Right kidney (tissue), 9 donors: ENCODE data around the gene SSBP4.
"Not testable (repeated sequence)": the region's sequence is repeated elsewhere in the genome, so short reads cannot be mapped to it uniquely, and the experiment has no call there.

ENCODE experiments used
- DNase-seq: peaks from one replicate; pipeline ENCODE4 v3.0.0-alpha.2; 2016
- long read RNA-seq, 8 donors: transcript quantifications; one replicate each; lab custom pipeline, GENCODE V29; 2026

Gene SSBP4
- long read RNA-seq, donor 1, transcript SSBP4-206 (3 exons, 793 nt): major isoform, 17 of 200 reads
- long read RNA-seq, donor 1, transcript SSBP4-202 (17 exons, 1,721 nt): minor isoform, 13 of 200 reads
- long read RNA-seq, donor 1, partial matches to known transcripts: 104 of 200 reads
- long read RNA-seq, donor 1, other reads (novel, unspliced or antisense): 64 of 200 reads
- long read RNA-seq, donor 2, transcript SSBP4-202 (17 exons, 1,721 nt): minor isoform, 5 of 38 reads
- long read RNA-seq, donor 2, transcript SSBP4-206 (3 exons, 793 nt): major isoform, 19 of 38 reads
- long read RNA-seq, donor 2, partial matches to known transcripts: 12 of 38 reads
- long read RNA-seq, donor 2, other reads (novel, unspliced or antisense): 0 of 38 reads
- long read RNA-seq, donor 3, transcript SSBP4-202 (17 exons, 1,721 nt): major isoform, 5 of 47 reads
- long read RNA-seq, donor 3, partial matches to known transcripts: 22 of 47 reads
- long read RNA-seq, donor 3, other reads (novel, unspliced or antisense): 17 of 47 reads
- long read RNA-seq, donor 4, transcript SSBP4-206 (3 exons, 793 nt): major isoform, 12 of 141 reads
- long read RNA-seq, donor 4, partial matches to known transcripts: 99 of 141 reads
- long read RNA-seq, donor 4, other reads (novel, unspliced or antisense): 23 of 141 reads
- long read RNA-seq, donor 5, transcript SSBP4-202 (17 exons, 1,721 nt): major isoform, 6 of 19 reads
- long read RNA-seq, donor 5, partial matches to known transcripts: 6 of 19 reads
- long read RNA-seq, donor 5, other reads (novel, unspliced or antisense): 0 of 19 reads
- long read RNA-seq, donor 6, transcript SSBP4-206 (3 exons, 793 nt): major isoform, 7 of 14 reads
- long read RNA-seq, donor 6, partial matches to known transcripts: 0 of 14 reads
- long read RNA-seq, donor 6, other reads (novel, unspliced or antisense): 0 of 14 reads
- long read RNA-seq, donor 7: 0 reads
- long read RNA-seq, donor 8, transcript SSBP4-202 (17 exons, 1,721 nt): minor isoform, 9 of 28 reads
- long read RNA-seq, donor 8, transcript SSBP4-206 (3 exons, 793 nt): major isoform, 16 of 28 reads
- long read RNA-seq, donor 8, partial matches to known transcripts: 0 of 28 reads
- long read RNA-seq, donor 8, other reads (novel, unspliced or antisense): 0 of 28 reads

DNA sequence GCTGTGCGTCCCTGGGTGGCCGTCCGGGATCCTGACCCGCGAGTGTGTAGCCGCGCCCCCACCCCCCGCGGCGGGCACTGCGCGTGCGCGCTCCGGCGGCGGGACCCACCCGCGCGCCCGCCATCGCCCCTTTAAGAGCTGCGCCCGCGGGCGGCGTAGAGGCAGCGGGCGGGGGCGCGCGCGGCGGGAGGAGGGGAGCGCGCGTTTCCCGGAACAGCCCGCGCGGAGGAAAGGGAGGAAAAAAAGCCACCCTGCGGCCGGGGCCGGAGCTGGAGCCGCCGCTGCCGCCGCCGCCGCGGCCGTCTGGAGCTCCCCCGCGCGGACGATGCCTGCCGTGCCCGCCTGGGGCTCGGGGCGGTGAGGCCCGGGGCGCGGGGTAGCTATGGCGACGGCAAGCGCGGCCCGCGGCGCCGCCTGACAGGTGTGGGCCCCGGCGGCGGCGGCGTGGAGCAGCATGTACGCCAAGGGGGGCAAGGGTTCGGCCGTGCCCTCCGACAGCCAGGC lies at the start of gene SSBP4:
Gene SSBP4 (plus strand): TSS at position 204 of the 504 bp plus-strand sequence. CDS start 251 bp downstream, at position 455.
- peak; percentile 94 for DNase-seq

DNA sequence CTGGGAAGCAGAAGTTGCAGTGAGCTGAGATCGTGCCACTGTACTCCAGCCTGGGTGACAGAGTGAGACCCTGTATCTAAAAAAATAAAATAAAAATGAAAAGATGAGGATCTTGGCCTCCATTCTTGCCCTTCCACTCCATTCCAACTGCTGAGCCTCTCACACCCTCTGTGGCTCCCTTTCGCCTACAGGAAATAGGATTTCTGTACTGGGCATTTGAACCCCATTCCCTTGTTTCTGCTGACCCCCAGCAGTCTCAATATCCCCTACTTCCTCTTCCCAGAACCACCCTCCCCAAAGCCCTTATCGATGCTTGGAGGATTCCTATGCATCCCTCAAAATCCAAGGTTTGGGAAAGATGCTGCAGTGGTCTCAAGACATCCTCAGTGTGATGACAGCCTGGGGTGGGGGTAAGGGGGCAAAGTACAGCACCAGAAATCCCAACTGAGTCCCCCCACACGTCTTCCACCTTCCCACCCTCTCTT lies 45.7 kb upstream of the SSBP4 start:
- no peak for DNase-seq

DNA sequence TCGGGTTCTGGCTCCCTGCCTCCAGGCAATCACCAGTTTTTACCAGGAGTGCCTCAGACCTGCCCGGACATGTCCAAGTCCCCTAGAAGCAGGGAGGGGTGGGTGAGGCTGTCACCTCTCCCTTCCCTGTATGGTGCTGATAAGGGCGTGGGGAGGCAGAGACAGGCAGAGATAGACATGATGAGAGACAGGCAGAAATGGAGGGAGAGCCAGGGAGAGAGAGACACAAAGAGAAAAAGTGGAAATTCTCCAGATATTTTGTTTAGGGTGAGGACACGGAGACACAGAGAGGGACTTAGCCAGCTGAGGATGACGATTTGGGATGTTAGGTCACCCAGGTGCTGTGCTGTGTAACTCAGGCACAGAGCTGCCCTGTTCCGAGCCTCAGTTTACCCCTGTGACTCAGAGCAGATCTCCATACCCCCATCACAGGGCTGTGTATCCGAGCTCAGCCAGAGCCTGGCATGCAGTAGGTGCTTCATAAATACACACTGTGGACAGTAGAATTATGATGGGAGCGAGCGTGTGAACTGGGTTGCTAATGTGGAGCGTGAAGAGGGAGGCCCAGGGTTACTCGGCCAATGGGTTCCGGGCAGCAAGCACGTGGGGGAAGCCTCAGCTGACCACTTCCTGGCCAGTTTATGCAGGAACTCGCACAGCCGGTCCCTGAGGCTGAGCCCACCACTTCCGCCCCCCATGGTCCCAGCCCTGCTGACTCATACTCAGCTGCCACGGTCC lies 45.1 kb upstream of the SSBP4 start:
- peak; percentile 56 for DNase-seq

DNA sequence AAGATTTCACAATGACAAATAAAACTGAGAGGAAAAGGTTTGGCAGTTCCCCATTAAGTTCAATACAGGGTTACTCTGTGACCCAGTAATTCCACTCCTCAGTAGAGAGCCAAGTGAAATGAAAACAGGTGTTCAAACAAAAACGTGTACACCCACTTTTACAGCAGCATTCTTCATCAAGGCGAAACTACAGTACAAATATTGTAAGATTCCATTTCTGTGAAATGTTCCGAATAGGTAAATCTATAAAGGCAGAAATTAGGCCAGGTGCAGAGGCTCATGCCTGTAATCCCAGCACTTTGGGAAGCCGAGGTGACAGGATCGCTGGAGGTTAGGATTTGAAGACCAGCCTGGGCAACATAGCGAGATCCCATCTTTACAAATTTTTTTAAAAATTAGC lies 42.2 kb upstream of the SSBP4 start:
- no peak for DNase-seq

DNA sequence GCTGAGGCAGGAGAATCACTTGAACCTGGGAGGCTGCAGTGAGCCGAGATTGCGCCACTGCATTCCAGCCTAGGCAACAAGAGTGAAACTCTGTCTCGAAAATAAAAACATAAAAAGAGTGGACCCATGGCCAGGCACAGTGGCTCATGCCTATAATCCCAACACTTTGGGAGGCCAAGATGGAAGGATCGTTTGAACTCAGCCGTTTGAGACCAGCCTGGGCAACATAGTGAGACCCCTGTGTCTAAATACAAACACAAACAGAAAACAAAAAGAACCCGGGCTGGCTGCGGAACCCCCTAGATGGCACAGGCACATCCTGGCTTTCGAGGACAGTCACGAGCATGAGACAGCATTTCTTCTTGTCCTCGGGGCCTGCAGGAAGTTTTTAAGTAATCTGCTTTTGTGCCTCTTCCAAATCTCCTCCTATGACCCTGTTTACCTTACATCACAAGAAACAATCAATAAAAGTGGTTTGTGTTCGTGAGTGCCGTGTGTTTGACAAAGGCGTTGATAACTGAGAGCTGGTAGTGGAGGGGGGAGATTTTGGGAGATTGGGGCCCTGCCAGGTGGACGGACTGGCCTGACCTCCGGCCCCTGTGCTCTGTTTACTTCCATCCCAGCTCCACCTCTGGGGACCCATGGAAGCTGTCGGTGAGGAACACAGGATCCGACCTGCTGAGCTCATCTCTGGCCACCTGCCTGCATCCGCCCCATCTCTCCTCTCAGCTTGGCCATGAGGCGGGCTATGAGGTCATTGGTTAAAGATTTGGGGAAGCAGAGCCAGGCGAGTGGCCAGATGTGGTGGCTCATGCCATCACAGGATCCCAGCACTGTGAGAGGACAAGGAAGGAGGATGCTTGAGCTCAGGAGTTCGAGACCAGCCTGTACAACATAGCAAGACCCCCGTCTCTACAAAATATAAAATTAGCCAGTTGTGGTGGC lies 39.1 kb upstream of the SSBP4 start:
- DNase-seq: no peak

DNA sequence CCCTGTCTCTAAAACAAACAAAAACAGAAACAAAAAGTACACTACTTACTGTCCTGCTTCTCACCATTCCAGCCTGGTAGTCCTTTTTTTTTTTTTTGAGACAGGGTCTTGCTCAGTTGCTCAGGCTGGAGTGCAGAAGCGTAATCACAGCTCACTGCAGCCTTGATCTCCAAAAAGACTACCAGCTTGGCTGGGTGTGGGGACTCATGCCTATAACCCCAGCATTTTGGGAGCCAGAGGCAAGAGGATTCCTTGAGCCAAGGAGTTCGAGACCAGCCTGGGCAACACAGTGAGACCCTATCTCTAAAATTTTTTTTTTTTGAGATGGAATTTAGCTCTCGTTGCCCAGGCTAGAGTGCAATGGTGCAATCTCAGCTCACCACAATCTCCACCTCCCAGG lies 38.4 kb upstream of the SSBP4 start:
- no peak for DNase-seq

DNA sequence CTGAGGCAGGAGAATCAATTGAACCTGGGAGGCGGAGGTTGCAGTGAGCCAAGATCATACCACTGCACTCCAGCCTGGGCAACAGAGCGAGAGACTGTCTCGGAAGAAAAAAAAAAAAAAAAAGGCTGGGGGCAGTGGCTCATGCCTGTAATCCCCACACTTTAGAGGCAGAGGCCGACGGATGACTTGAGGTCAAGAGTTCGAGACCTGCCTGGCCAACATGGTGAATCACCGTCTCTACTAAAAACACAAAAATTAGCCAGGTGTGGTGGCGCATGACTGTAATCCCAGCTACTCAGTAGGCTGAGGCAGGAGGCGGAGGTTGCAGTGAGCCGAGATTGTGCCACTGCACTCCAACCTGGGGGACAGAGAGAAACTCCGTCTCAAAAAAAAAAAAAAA lies 35.6 kb upstream of the SSBP4 start:
- not testable (repeated sequence) for DNase-seq

DNA sequence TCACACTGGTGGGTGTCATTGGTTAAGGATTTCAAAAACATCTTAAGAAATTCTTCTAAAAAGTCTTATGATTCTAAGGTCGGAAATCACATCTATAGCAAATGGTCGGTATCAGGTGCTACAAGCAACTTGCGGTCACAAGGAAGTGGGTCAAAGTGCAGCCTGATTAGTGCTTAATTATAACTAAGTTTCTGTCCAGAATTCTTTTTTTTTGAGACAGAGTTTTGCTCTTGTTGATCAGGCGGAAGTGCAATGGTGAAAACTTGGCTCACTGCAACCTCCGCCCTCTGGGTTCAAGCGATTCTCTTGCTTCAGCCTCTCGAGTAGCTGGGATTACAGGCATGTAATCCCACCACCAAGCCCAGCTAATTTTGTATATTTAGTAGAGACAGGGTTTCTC lies 34.4 kb upstream of the SSBP4 start:
- no peak for DNase-seq

DNA sequence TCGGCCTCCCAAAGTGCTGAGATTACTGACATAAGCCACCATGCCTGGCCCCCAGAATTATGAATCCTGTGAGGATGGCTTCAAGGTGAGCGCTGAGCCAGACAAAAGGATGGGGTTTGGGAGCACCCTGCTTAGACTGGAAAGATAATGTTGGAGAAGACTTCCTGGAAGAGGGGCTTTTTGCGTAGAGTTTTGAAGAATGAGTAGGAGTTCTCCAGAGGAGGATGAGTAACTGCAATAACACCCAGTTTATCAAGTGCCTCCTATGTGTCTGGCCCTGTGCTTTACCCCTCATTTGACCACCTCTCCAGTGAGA lies 33.9 kb upstream of the SSBP4 start:
- no peak for DNase-seq

DNA sequence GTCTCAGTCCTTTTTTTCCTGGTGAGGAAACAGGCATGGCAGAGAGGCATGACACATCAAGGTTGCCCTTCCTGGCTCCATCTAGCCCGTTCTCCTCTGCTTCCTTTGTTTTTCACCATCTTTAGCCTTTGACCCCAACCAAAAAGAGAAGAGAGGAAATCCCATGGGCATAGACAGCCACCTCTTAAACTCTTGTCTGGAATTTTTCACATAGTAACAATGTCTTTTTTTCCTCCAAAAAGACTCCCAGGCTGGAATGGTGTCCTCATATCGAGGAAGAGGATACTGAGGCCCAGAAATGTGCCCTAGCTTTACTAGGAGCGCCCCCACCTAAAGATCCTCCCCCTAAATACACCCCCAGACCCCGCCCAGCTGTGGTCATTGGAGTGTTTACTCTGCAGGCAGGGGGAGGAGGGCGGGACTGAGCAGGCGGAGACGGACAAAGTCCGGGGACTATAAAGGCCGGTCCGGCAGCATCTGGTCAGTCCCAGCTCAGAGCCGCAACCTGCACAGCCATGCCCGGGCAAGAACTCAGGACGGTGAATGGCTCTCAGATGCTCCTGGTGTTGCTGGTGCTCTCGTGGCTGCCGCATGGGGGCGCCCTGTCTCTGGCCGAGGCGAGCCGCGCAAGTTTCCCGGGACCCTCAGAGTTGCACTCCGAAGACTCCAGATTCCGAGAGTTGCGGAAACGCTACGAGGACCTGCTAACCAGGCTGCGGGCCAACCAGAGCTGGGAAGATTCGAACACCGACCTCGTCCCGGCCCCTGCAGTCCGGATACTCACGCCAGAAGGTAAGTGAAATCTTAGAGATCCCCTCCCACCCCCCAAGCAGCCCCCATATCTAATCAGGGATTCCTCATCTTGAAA lies 33.3 kb upstream of the SSBP4 start, which contains the start of gene GDF15:
Gene GDF15 (plus strand): TSS at position 484 of the 868 bp plus-strand sequence. CDS start 32 bp downstream, at position 516.
- no peak for DNase-seq

DNA sequence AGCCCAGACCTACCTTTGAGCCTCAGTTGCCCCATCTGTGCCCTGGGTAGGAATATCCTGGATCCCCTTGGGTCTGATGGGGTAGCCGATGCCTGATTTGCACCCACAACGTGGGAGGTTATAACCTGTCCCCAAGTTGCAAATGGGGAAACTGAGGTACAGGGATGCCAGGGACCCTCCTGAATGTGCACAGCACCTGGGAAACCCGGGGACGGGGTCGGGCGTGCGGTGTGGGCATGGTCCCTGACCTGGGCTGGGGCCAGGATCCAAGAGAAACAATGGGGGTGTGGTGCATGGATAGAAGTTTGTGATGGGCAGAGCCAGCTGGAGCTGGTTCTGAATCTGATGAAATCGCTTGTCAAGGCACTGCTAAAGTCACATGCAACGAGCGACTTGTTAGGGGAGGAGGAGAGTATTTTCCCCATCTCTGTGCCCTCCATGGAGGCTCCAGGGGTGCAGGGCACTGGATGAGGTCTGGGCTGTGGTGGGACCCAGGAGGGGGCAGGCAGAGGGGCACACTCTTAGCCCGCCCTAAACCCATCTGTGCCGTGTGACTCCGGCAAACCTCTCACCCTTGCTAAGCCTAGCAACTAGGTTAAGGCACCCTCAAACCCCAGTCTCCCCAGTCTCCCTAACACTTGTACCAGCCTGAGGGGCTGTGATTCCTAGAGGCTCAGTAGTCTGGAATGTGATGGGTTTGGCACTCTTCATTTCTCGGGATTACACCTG lies 32.5 kb upstream of the SSBP4 start:
- DNase-seq: no peak

DNA sequence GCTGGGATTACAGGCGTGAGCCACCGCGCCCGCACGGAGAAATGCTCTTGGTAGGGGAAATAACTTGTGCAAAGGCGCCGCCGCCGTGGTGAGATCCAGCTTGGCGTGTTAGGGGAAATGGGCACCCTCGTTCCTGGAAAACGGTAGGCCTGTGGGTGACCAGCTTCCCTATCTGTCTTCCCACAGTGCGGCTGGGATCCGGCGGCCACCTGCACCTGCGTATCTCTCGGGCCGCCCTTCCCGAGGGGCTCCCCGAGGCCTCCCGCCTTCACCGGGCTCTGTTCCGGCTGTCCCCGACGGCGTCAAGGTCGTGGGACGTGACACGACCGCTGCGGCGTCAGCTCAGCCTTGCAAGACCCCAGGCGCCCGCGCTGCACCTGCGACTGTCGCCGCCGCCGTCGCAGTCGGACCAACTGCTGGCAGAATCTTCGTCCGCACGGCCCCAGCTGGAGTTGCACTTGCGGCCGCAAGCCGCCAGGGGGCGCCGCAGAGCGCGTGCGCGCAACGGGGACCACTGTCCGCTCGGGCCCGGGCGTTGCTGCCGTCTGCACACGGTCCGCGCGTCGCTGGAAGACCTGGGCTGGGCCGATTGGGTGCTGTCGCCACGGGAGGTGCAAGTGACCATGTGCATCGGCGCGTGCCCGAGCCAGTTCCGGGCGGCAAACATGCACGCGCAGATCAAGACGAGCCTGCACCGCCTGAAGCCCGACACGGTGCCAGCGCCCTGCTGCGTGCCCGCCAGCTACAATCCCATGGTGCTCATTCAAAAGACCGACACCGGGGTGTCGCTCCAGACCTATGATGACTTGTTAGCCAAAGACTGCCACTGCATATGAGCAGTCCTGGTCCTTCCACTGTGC lies 30.9 kb upstream of the SSBP4 start:
- peak; percentile 89 for DNase-seq

DNA sequence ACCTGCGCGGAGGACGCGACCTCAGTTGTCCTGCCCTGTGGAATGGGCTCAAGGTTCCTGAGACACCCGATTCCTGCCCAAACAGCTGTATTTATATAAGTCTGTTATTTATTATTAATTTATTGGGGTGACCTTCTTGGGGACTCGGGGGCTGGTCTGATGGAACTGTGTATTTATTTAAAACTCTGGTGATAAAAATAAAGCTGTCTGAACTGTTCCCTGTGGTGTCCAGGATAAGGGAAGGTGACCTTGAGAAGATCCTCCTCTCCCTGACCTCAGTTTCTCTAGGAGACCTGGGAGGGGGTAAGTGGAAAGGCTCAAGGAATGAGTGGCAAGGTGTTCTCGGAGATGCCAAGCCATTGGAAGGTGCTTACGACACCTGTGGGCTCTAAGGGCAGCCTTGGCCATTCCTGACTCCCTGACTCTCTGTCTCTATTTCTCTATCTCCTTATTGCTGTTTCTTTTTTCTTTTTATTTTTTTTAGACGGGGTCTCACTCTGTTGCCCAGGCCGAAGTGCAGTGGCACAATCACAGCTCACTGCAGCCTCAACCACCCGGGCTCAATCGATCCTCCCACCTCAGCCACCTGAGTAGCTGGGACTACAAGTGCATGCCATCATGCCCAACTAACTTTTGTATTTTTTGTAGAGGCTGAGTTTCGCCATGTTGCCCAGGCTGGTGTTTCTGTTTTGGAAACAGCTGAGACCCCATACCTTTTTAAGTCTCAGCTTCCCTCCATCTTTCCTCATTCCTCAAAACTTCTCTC lies 30.1 kb upstream of the SSBP4 start:
- no peak for DNase-seq

DNA sequence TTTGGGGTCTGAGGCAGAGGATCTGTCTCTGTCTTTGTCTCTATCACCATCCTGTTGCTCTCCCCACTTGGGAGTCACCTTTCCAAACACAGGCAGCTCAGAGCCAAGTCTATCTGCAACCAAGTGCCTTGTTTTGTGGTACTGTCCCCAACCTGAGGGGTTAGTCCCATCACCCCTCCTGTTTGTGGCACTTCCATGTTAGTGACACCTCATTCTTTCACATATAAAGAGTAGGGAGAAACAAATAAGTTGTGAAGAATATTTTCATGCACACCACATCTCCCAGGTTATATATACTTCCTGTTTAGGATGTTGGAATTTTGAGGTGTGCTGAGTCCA lies 29.5 kb upstream of the SSBP4 start:
- DNase-seq: no peak

DNA sequence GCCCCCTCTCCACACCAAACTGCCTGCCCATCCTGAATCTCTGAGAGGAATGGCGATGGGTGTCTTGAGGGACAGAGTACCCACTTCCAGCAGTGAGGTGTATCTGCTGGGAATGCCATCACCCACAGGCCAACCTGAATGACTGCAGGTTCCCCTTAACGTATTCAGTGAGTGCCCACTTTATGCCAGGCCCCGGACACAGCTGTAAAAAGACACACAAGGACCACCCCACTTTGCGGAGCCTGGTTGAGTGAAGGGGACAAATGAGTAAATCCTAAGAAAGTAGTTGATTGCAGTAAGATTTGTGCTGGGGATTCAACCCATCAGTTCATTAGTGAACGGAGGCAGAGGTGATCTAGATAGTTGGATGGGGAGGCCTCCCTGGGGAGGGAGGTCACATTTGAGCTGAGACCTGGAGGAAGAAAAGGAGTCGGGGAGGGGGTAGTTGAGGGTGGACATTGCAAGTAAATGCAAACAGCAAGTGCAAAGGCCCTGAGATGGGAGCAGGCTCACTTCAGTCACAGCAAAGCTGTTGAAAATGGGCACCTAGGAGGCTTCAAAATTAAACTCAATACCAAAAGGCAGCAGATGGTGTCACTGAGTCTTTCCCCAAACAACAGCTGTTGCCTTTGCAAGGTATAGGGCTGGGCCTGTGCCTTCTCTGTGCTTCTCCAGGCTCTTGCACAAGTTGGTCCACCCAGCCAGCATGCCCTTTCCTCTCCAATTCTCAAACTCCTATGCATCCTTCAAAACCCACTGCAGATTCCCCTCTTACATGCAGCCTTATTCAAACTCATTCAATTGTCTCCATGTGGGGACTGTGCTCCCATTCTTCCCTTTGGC lies 28.9 kb upstream of the SSBP4 start:
- no peak for DNase-seq

DNA sequence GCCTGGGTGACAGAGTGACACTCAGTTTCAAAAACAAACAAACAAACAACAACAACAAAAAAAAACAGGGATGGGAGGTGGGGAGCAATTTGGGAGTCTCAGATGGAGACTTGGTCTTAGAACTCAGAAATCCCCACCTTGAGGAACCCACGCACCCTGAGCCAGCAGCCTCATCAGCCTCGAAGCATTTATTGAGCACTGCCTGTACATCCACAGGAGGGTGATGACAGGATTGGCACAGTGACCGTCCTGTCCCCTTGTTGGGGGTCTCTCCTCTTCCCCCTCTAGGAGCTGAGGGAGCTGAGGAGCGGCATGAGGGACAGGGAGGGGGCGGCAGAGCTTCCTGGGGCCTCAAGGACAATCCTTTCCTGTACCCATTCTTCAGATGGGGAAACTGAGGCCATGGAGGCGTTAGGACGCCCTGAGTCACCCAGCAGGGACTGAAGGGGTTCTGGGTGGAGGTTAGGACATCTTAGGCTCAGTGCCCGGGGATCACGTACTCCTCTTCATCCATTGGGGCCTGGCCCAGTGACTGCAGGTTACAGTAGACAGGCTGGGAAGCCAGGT lies 27.6 kb upstream of the SSBP4 start:
- no peak for DNase-seq
